Measurements from ENCODE around the gene SDK1.

SDK1 gene

DNA sequence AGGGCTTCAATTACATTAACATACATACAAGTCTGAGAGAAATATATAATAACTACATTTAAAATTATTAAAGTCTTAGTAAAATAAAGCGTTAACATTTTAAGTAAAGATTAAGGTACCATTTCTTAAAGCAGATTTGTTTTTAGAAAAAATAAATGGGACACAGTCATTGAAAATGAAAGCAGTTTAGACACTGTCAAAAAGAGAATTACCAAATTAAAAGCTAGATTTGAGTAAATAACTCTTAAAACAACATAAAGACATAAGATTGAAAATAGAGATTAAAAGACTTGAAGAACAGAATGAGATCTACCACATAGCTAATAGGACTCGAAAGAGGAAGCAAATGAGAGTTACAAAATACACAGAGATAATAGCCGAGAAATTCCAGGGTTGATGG lies 818.8 kb downstream of the SDK1 start:
- no peaks in the 10 kb centered on the region for H3K27me3 ChIP-seq (ENCODE audit: insufficient read depth, poor library complexity, severe bottlenecking)
- H3K4me3 ChIP-seq (ENCODE audit: severe bottlenecking): no peak overlapping the region
- ATAC-seq (ENCODE audit: low read depth): no peak
- no peaks in the 10 kb centered on the region for H3K4me1 ChIP-seq (ENCODE audit: insufficient read depth, poor library complexity, severe bottlenecking)
- no peak overlapping the region for H3K27ac ChIP-seq (ENCODE audit: poor library complexity, severe bottlenecking)
- H3K36me3 ChIP-seq (ENCODE audit: low read depth): no peaks in the 10 kb centered on the region
- DNase-seq (ENCODE audit: low spot score): no peak
- TF ChIP-seq, protein P1, sequence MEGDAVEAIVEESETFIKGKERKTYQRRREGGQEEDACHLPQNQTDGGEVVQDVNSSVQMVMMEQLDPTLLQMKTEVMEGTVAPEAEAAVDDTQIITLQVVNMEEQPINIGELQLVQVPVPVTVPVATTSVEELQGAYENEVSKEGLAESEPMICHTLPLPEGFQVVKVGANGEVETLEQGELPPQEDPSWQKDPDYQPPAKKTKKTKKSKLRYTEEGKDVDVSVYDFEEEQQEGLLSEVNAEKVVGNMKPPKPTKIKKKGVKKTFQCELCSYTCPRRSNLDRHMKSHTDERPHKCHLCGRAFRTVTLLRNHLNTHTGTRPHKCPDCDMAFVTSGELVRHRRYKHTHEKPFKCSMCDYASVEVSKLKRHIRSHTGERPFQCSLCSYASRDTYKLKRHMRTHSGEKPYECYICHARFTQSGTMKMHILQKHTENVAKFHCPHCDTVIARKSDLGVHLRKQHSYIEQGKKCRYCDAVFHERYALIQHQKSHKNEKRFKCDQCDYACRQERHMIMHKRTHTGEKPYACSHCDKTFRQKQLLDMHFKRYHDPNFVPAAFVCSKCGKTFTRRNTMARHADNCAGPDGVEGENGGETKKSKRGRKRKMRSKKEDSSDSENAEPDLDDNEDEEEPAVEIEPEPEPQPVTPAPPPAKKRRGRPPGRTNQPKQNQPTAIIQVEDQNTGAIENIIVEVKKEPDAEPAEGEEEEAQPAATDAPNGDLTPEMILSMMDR (IDR thresholded peaks at IDR 0.05; ENCODE audit: poor library complexity, severe bottlenecking): no peak
- H3K9me3 ChIP-seq (ENCODE audit: severe bottlenecking): peaks cover 7% of the 10 kb centered on the region

DNA sequence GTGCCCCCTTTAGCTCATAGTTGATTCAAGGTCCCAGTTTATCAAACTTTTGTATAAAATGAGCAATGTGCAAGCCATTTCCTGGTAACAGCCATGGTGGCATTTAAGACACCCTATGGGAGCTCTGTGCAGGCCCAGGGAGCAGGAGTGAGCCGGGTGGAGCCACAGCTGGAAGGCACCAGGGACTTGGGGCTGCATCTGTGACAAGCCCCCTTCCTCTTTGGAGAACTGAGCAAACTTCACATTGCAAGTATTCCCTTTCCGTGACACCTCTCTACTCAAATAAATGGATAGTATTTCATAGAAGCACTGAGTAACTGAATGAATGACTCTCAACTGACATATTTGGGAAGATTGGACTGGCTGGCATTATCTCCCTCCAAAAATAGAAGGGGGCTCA lies 822.3 kb downstream of the SDK1 start:
- DNase-seq (ENCODE audit: low spot score) (no peak), ATAC-seq (ENCODE audit: low read depth) (no peak)
- Histone ChIP-seq H3K36me3 (ENCODE audit: low read depth) (no peaks in the 10 kb centered on the region), H3K4me3 (ENCODE audit: severe bottlenecking) (no peak overlapping the region), H3K27me3 (ENCODE audit: insufficient read depth, poor library complexity, severe bottlenecking) (no peaks in the 10 kb centered on the region), H3K4me1 (ENCODE audit: insufficient read depth, poor library complexity, severe bottlenecking) (no peaks in the 10 kb centered on the region), H3K27ac (ENCODE audit: poor library complexity, severe bottlenecking) (no peak overlapping the region), H3K9me3 (ENCODE audit: severe bottlenecking) (peaks cover 10% of the 10 kb centered on the region)
- TF ChIP-seq, protein P1 (IDR thresholded peaks at IDR 0.05; ENCODE audit: poor library complexity, severe bottlenecking): no peak

DNA sequence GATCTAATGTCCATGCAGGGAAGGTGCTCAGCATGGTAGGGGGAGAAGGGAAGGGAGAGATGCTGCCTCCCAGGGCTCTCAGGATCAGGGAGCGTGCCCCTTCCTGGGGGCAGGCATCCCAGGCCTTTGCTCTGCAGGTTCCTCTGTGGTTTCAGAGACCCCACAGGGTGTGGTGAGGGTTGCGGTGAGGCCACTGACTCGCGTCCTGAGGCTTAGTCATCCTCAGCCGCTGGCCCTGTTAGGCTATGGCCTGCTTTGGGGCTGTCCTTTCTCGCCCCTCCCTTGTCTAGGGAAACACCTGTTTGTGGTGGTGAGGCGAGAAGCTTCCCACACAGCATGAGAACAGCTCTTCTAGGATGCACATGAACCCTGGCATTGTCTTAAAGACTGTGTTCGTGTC lies 822.8 kb downstream of the SDK1 start:
- no peaks in the 10 kb centered on the region for H3K36me3 ChIP-seq (ENCODE audit: low read depth)
- H3K9me3 ChIP-seq (ENCODE audit: severe bottlenecking): peaks cover 10% of the 10 kb centered on the region
- no peaks in the 10 kb centered on the region for H3K4me1 ChIP-seq (ENCODE audit: insufficient read depth, poor library complexity, severe bottlenecking)
- H3K4me3 ChIP-seq (ENCODE audit: severe bottlenecking): no peak overlapping the region
- no peak overlapping the region for H3K27ac ChIP-seq (ENCODE audit: poor library complexity, severe bottlenecking)
- H3K27me3 ChIP-seq (ENCODE audit: insufficient read depth, poor library complexity, severe bottlenecking): no peaks in the 10 kb centered on the region
- ATAC-seq (ENCODE audit: low read depth) (peak; percentile 38; the same call in 1 of the 3 replicates), DNase-seq (ENCODE audit: low spot score) (peak; percentile 51)
- TF ChIP-seq, protein P1 (IDR thresholded peaks at IDR 0.05; ENCODE audit: poor library complexity, severe bottlenecking): no peak

DNA sequence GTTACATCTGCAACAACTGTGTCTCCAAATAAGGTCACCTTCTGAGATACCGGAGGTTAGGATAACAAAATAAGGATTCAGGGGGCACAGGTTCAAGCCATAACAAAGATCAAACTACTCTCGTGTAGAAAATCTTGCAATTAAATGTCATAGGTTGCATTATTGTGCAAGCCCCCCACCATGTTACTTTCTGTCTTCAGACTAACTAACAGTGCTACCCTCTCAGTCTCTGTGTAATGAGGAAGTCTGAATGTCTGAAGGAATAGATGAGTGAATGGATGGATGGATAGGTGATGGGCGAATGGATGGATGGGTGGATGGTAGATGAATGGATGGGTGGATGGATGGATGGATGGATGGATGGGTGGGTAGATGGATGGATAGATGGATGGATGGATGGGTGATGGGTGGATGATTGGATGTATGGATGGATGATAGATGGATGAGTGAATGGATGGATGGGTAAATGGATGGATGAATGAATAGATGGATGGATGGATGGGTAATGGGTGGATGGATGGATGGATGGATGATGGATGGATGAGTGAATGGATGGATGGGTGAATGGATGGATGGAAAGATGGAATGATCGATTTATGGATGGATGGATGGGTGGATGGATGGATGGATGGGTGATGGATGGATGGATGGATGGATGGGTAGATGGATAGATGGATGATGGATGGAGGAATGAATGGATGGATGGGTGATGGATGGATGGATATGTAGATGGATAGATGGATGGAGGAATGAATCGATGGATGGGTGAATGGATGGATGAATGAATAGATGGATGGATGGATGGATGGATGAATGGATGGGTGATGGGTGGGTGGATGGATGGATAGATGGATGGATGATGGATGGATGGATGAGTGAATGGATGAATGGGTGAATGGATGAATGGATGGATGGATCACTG lies 823.8 kb downstream of the SDK1 start:
- Histone ChIP-seq H3K36me3 (ENCODE audit: low read depth) (no peaks in the 10 kb centered on the region), H3K4me1 (ENCODE audit: insufficient read depth, poor library complexity, severe bottlenecking) (no peaks in the 10 kb centered on the region), H3K27me3 (ENCODE audit: insufficient read depth, poor library complexity, severe bottlenecking) (no peaks in the 10 kb centered on the region), H3K27ac (ENCODE audit: poor library complexity, severe bottlenecking) (no peak overlapping the region), H3K9me3 (ENCODE audit: severe bottlenecking) (peaks cover 8% of the 10 kb centered on the region), H3K4me3 (ENCODE audit: severe bottlenecking) (no peak overlapping the region)
- TF ChIP-seq, protein P1 (IDR thresholded peaks at IDR 0.05; ENCODE audit: poor library complexity, severe bottlenecking): no peak
- DNase-seq (ENCODE audit: low spot score): no peak
- ATAC-seq (ENCODE audit: low read depth): no peak

All from RWPE2 (cell line).